Measurements from ENCODE around the gene ERBB4.

ERBB4 gene

DNA sequence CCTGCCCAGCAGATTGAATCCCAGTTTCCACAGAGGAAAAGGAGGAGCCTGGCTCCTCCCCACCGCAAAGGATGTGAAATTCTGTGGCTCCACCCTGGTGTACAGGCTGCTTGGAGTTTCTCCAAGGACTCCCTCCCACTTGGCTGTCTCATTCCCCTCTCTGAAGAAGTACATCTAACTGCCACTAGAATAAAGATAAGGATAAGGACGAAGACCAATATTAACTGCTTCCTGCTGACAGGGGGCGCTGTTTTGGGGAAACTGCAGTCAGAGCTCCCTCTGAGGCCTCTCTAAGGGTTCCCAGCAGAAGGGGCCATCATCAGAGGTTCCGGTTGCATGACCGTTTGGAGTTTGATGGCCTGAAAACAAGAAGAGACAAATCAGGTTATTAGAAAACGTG lies 1191.3 kb downstream of the ERBB4 start:
- DNase-seq (ENCODE audit: low spot score), result no peak

GRCh38 chr2:211344289-211344688 lies 1194.3 kb downstream of the ERBB4 start:
- DNase-seq (ENCODE audit: low spot score), result no peak

- DNase-seq (ENCODE audit: low spot score), result no peak
Observed at GRCh38 chr2:211333377-211333776, 1205.2 kb downstream of the ERBB4 start.

DNA sequence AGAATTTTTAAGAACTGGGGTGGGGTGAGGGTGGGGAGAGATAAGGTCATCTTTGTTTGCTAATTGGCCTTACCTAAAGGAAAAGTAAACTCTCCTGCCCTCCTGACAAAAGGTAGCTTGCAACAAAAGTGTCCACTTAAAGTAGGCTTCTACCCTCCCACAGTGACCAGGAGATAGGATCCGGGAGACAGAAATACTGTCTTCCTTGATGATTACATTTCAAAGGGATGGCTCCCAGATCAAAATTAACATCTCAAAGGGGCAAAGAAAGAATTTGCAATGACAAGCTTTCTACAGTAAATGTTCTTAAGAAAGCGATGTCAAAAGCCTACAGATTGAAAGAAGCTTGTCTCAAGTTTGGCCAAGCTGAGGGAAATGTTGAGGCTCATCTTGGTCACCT lies 1206.9 kb downstream of the ERBB4 start:
- DNase-seq (ENCODE audit: low spot score), result no peak

DNA sequence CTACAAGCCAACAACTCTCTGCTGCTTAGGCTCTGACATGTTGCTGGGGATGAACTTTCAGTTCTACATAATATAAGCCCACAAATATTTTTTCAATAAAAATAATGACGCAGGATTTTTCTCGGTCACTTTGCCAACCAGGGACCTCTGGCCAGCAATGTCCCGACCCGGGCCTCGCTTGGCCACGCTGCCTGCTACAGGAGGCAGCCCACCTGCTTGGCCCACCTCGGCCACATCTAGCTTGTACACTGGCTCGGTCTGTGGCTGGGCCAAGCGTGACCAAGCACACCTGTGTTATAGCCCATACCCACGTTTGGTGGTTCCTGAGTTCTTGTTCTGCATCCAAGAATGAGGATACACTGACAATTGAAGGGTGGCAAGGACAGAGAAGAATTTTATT lies 1208.7 kb downstream of the ERBB4 start:
- no peak for DNase-seq (ENCODE audit: low spot score)

- DNase-seq (ENCODE audit: low spot score), result no peak
Observed at GRCh38 chr2:211329421-211329820, 1209.2 kb downstream of the ERBB4 start.

DNA sequence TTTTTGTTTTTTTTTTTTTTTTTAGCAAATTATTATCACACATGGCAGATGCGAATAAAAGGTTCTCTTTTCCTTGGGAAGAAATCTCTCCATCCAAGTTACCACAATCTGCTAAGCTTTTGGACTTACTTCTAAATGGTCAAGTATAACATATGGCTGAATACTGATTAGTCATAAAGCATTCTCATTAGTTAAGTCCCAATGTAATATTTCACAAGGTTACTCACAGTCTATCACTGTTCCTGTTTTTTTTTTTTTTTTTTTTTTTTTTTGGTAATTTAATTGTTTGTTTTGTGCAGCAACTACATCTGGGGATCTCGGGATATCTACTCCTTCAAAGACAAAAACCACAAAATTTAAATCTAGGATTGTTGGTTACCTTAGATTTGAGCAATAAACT lies 1210.5 kb downstream of the ERBB4 start:
- no peak for DNase-seq (ENCODE audit: low spot score)
